ENCODE measurements around the gene STK33.

Gene STK33

GRCh38 chr11:8352103-8352875 lies 241.7 kb downstream of the STK33 start:
- DNase-seq: no peak

- DNase-seq: no peak
Measured at GRCh38 chr11:8351223-8351622, 242.8 kb downstream of the STK33 start.

- no peak for DNase-seq
Measured at GRCh38 chr11:8347978-8348377, 246.1 kb downstream of the STK33 start.

GRCh38 chr11:8346157-8346755 lies 247.8 kb downstream of the STK33 start:
- DNase-seq: no peak

- DNase-seq: no peak
Measured at GRCh38 chr11:8345179-8345578, 248.8 kb downstream of the STK33 start.

- DNase-seq: no peak
Measured at GRCh38 chr11:8344346-8344745, 249.7 kb downstream of the STK33 start.

- peak; percentile 16 for DNase-seq
Measured at GRCh38 chr11:8342821-8343681, 251.0 kb downstream of the STK33 start.

- no peak for DNase-seq
Measured at GRCh38 chr11:8341996-8342395, 252.0 kb downstream of the STK33 start.

Measured in stimulated activated CD4-positive, alpha-beta T cell treated with anti-CD3 and anti-CD28 coated beads, Interleukin-1b, Interleukin-23, amount 100 ng/mL, for 48 hours (primary cell).